GM21447 (cell line): Measurements from ENCODE around the gene PQBP1.

Experiments used
- ATAC-seq: cut with Tn5 transposase; IDR thresholded peaks from one replicate; pipeline ENCODE4 v1.9.1; 2021; ENCODE audit not compliant: unreplicated experiment

PQBP1 gene

GRCh38 chrX:48901069-48901468 lies 3.3 kb downstream of the PQBP1 start:
- ATAC-seq: no peak

GRCh38 chrX:48902135-48902534 lies 4.4 kb downstream of the PQBP1 start:
- ATAC-seq: no peak

DNA sequence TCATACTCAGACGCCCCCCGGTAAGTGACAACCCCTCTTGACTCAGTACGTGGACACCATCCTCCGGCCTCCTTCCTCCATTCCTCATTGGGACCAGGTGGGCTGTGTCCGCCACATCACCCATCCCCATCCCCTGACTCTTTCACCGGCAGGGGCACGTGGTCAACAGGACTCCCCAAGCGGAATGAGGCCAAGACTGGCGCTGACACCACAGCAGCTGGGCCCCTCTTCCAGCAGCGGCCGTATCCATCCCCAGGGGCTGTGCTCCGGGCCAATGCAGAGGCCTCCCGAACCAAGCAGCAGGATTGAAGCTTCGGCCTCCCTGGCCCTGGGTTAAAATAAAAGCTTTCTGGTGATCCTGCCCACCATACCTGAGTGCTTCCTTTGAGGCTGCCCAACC lies 5.0 kb downstream of the PQBP1 start:
- no peak for ATAC-seq

DNA sequence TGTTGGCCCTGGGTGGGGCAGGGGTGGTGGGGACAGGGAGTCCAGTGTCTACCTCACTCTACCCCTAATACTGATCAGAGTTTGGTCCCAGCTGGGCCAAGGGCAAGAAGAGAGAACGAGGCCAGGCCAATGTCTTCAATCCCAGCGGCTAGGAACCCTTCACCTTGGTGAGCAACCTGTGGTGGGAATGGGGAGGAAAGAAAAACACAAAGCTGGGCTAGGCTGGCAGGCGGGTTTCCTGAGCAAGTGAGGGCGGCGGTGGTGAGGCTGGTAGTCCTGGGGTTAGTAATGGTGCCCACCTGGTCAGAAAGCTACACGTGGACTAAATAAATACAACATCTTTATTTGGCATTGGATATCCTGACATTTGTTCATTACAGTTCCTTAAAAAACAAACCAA lies 5.6 kb downstream of the PQBP1 start:
- no peak for ATAC-seq

DNA sequence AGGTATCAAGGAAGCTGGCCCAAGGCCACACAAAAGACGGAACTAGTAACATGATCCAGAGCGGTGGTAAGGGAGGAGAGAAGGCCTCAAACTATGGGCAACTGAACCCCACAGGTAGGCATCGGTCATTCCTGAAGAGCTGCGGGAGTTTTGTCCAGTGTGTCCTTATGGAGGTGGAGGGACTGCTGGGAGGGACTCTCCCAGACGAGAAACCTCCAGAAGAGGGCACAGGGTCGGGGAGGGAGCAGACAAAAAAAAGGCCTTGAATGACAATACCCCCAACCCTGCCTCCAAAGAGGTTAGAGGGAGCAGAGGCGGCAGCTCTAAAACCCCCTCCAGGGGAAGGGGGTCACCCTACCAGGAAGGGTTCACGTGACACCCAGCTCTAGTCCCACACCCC lies 6.5 kb downstream of the PQBP1 start:
- ATAC-seq: no peak

GRCh38 chrX:48904626-48905025 lies 6.9 kb downstream of the PQBP1 start:
- ATAC-seq: no peak

GRCh38 chrX:48905090-48905790 lies 7.5 kb downstream of the PQBP1 start:
- no peak for ATAC-seq

- no peak for ATAC-seq
Observed at GRCh38 chrX:48908600-48908999, 10.9 kb downstream of the PQBP1 start.

DNA sequence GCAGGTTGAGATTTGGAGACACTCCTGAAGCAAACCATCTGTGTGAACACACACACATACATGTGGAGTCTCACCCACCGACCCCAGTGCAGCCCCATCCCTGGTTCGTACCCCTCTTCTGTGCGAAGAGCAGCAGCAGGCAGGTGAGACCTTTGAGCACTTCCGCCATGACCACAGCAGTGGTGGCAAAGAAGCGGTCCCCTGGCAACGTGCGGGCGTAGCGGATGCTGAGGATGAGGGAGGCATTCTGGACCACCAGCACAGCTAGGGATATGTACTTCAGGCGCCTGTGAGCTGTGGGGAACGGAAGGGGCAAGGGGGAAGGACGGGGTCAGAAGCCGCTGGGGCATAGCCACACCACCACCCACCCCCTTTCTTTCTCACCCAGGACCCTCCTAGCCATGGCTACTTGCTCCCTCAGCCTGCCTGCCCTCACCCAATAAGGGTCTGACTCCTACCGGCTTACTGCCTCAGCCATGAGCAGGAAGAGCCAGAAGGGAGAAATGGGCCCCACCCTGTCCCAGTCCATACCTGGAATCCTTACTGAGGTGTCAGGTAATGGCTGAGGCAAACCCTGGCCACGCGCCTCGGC lies 12.1 kb downstream of the PQBP1 start:
- no peak for ATAC-seq

- no peak for ATAC-seq
Observed at GRCh38 chrX:48910926-48911411, 13.2 kb downstream of the PQBP1 start.

DNA sequence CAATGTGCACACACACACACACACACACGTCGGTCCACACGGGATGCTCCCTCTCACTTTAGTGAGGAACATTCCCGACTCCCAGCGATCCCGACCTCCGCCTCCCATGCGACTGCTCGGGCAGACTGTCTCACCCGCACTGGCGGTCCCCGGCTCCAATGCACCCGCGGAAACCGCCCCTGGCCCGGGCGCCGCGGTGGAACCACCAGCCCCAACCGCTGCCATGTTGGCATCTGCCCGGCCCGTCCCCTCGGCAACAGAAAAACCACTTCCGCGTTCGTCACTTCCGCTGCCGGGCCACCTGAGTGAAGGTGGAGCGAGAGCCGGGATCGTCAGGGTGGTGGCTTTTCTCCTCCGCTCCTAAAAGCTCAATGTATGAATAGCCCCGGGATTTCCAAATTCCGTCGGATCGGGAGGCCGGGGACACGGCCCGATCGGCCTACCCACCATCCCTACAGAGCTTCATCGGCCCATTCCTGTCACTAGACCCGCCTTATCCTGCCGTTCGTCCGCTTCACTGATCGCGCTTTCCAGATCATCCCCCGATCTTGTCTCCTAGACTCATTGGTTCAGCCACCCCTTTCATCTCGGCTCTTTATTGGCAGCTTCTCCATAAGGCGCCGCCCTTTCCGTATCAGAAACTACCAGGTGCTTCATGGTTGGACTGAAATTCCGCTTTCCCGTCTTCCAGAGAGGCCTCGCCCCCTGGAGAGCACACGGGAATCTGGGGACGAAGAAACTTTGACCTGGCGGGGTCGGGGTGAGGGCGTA lies 13.9 kb downstream of the PQBP1 start, which contains the start of gene SLC35A2:
Gene SLC35A2 (minus strand): TSS at position 235 of the 771 bp plus-strand sequence. CDS start 10 bp downstream, at position 225.
- peak; percentile 61 for ATAC-seq

- ATAC-seq: no peak
Observed at GRCh38 chrX:48913605-48914366, 16.1 kb downstream of the PQBP1 start.

DNA sequence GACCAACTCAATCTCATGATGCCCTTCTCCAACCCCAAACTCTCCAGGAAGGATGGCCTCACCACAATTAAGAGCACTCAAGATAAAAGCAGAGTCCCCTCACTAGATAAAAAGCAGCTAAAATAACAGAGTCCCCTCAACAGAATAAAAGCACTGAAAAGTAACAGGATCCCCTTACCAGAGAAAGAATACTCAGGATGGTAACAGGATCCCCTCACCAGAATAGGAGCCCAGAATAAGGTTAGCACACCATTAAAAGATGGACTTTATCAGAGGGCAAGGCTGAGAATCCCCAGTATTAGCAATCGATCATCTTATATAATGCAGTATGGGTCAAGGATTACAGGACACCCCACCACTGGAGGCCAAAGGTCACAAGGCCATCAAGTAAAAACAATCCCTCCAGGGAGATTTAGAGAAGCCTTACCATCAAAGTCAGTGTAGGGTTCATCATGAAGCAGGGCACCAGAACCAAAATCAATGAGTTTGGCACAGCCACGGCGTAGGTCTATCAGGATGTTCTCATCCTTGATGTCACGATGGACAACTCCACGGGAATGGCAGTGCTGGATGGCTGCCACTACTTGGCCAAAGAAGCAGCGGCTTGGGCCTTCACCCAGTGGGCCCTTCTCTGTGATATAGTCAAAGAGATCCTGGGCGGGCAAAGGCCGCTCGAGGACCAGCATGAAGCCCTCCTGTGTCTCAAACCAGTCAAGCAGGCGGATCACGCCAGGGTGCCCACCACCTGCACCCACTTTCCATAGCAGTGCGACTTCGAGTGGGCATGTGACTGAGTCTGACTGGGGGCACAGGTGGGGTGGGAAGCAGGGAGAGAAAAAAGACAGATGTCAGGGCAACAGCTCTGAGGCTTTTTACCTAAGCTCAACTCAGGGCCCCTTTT lies 17.1 kb downstream of the PQBP1 start:
- no peak for ATAC-seq

DNA sequence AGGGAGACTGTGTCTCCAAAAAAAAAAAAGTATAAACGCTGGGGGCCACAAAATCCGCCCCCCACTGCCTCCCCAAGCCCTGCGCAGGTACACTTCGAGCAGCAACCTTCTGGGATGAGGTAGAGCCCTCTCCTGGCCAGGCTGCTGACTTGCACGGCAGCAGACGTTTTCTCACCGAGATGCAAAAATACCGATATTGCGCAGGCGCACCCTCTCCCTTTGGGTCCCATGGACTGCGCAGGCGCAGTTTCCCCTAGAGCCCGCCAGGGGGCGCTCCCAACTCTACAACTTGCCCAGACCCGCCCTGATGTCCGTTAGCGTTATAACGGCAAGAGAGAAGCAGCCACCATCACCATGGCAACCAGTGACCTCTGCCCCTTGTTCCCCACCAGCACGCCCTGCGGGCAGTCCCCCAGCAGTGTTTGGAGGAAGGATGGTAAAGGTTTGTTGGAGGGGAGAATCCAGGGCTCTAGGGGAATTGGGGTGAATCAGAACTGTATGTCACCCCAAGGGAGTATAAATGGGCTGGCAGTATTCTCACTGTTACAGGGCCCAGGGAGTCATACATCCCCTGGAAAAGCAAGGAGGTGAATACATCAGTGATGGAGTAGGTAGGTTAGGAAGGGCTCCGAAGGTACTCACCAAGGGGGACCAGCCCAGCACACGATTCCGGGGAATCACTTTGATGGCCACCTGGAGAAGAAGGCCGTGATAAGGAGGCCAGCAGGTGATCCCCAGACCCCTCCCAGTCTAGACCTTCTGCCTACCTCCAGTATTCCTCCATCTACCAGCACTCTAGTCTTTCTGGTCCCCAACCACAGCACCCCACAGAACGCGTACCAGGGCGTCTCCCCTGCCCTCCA lies 19.6 kb downstream of the PQBP1 start:
- ATAC-seq: no peak

- ATAC-seq: no peak
Observed at GRCh38 chrX:48918301-48918642, 20.5 kb downstream of the PQBP1 start.

DNA sequence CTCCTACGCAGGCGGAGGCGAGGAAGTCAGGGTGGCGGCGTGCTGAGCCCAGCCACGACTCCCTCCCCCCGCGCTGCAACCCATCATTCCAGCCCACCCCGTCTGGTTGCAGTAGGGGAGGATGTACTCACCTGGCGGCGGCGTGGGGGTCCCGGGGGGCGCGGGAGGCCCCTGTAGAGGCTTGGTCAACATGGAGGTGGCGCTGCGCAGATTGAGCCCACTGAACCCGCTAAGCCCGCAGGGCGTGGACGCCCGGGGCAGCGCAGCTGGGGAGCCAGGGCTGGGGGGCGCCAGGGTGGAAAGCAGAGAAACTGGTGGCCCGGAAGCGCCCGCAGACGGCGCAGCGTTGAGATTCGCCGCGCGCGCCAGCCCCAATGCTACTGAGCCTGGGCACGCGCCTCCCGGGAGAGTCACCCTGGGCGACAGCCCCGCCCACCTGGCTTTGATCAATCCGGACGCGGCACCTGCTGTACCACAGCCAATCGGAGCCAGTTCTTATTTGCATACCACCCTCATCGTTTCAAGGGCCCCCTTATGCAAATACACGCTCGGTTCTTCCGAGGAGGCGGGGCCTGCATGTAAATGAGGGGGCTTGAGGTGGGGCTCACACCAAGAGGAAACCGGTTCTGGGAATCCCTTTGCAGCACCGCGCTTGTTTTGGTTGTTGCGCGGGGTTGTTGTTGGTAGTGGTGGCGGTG lies 21.1 kb downstream of the PQBP1 start, which contains the start of gene PIM2:
Gene PIM2 (minus strand): TSS at position 382 of the 698 bp plus-strand sequence. CDS start 190 bp downstream, at position 192.
- ATAC-seq: peak; percentile 76

GRCh38 chrX:48919360-48919841 lies 21.7 kb downstream of the PQBP1 start:
- ATAC-seq: no peak

DNA sequence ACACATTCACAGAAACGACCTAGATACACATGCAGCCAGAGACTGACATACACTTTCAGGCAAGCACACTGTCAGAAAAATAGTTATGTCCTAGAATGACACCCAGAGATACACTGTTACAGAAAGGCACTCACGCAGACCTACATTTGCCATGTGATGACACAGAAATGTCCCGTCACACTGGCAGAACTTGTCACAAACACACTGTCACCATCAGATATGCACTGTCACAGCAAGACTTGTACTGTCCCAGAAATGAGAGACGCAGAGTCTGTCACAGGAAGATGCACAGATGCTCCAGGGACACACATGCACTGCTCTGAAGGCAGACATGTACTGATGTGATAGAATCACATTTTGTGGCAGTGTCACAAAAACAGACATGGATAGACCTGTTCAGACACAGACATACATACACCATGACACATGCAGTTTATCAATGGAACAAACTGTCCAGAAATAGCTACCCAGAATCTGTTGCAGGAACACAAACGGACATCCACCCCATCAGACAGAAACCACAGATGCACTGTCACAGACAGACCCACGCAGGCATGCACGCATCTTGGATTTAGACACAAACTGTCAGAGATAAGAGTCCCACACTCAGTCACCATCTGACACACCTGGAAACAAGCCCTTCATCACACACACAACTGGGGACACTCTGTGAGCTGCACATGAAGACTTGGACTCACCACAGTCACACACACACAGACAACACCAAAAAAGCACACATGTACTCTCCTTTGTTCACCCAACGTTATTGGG lies 22.4 kb downstream of the PQBP1 start:
- ATAC-seq: no peak
